SK-N-SH (cell line): ENCODE measurements around the gene KCTD5. TPM values are rescaled to one million over a fixed set of nuclear protein-coding genes. Genes with fewer than 3 reads are reported as not detected.

Experiments
- CTCF ChIA-PET: fragments of 300-600, 350-600 bp; formaldehyde crosslinking; extraction: SDS; loops from one replicate; lab custom pipeline; 2021; lab: Yijun Ruan, JAX
- POLR2A ChIA-PET: fragments of 350-600 bp; sonication (Branson Sonifier 250); formaldehyde crosslinking; extraction: SDS; loops from one replicate; lab custom pipeline; 2020; ENCODE audit warnings: antibody characterized with exemption, inconsistent platforms; lab: Yijun Ruan, JAX
- DNase-seq: peaks from one replicate; pipeline ENCODE4 v3.0.0; 2012
- H2AFZ ChIP-seq: fragments of 200-600 bp; sonication (generic); 2 replicates; pipeline ENCODE4 v1.8.1; 2016; ENCODE audit warnings: antibody characterized with exemption, mild to moderate bottlenecking, low read depth
- H3F3A ChIP-seq: fragments of 200-600 bp; sonication (generic); replicated peaks from 2 replicates; pipeline ENCODE3; 2016; ENCODE audit warnings: antibody characterized with exemption, mild to moderate bottlenecking; ENCODE audit not compliant: insufficient read depth
- H3K27ac ChIP-seq, 2 experiments: fragments of 200-500 bp in 1 of 2; fragments of 200-600 bp in 1 of 2; sonication (Bioruptor generic) in 1 of 2; sonication (generic), shearing (Covaris generic) in 1 of 2; 2 replicates each; pipeline versions ENCODE4 v1.5.1 to v1.6.1; 2014 to 2016; ENCODE audit warnings: low read depth in 2 of 2, inconsistent platforms in 1 of 2, low read length in 1 of 2, mild to moderate bottlenecking in 1 of 2, mixed read lengths in 1 of 2
- H3K27me3 ChIP-seq: fragments of 200-600 bp; sonication (generic), shearing (Covaris generic); 2 replicates; pipeline ENCODE4 v1.6.1; 2016; ENCODE audit warnings: mixed run types; ENCODE audit not compliant: insufficient read depth
- H3K36me3 ChIP-seq, 2 experiments: fragments of 200-500 bp in 1 of 2; fragments of 200-600 bp in 1 of 2; sonication (Bioruptor generic) in 1 of 2; sonication (generic) in 1 of 2; replicated peaks in 1 of 2; 2 replicates each; pipeline versions ENCODE3 to v1.5.1; 2014 to 2016; ENCODE audit warnings: low read length in 1 of 2, mild to moderate bottlenecking in 1 of 2; ENCODE audit not compliant: insufficient read depth in 2 of 2, control insufficient read depth in 1 of 2
- H3K4me1 ChIP-seq, 2 experiments: fragments of 200-500 bp in 1 of 2; fragments of 200-600 bp in 1 of 2; sonication (Bioruptor generic) in 1 of 2; sonication (generic), shearing (Covaris generic) in 1 of 2; 2 replicates each; pipeline versions ENCODE4 v1.5.1 to v1.6.1; 2014 to 2016; ENCODE audit warnings: low read depth in 1 of 2, low read length in 1 of 2, mixed run types in 1 of 2; ENCODE audit not compliant: insufficient read depth in 2 of 2, control insufficient read depth in 1 of 2
- H3K4me2 ChIP-seq: fragments of 200-600 bp; sonication (generic), shearing (Covaris generic); 2 replicates; pipeline ENCODE4 v1.6.1; 2017; ENCODE audit warnings: mixed run types
- H3K4me3 ChIP-seq, 2 experiments: fragments of 200-500 bp in 1 of 2; fragments of 200-600 bp in 1 of 2; sonication (Bioruptor generic) in 1 of 2; sonication (generic), shearing (Covaris generic) in 1 of 2; 2 replicates each; pipeline versions ENCODE4 v1.5.1 to v1.8.1; 2014 to 2016; ENCODE audit warnings: low read depth in 2 of 2, inconsistent platforms in 1 of 2, low read length in 1 of 2, mild to moderate bottlenecking in 1 of 2, mixed read lengths in 1 of 2, moderate library complexity in 1 of 2
- H3K79me2 ChIP-seq: fragments of 200-600 bp; sonication (generic); 2 replicates; pipeline ENCODE4 v1.8.1; 2017; ENCODE audit warnings: mild to moderate bottlenecking; ENCODE audit not compliant: insufficient read depth
- H3K9ac ChIP-seq: fragments of 200-600 bp; sonication (generic); 2 replicates; pipeline ENCODE4 v1.6.1; 2017; ENCODE audit warnings: mixed run types
- H3K9me2 ChIP-seq: fragments of 200-600 bp; sonication (generic); 2 replicates; pipeline ENCODE4 v1.6.1; 2017; ENCODE audit warnings: mixed run types
- H3K9me3 ChIP-seq: fragments of 200-600 bp; sonication (generic); 2 replicates; pipeline ENCODE4 v1.6.1; 2017; ENCODE audit warnings: mixed run types, mild to moderate bottlenecking, moderate library complexity
- H4K20me1 ChIP-seq: fragments of 200-600 bp; sonication (generic); 2 replicates; pipeline ENCODE4 v1.6.1; 2017; ENCODE audit warnings: mild to moderate bottlenecking, mixed run types; ENCODE audit not compliant: insufficient read depth
- CHD2 ChIP-seq: fragments of 150-350 bp; IDR thresholded peaks from 2 replicates; pipeline ENCODE4 v1.6.1; 2018; ENCODE audit warnings: low read length; ENCODE audit not compliant: partially characterized antibody
- ELF1 ChIP-seq: IDR thresholded peaks from 2 replicates; pipeline ENCODE4 v1.4.0; 2012
- EZH2phosphoT487 ChIP-seq: fragments of 200-600 bp; sonication (generic); IDR thresholded peaks from 2 replicates; pipeline ENCODE4 v1.6.1; 2017; ENCODE audit warnings: low read depth, mixed run types, mild to moderate bottlenecking, antibody characterized with exemption, moderate library complexity, borderline replicate concordance
- FOXJ3 ChIP-seq: sonication (generic); formaldehyde crosslinking; IDR thresholded peaks from 2 replicates; pipeline ENCODE4 v1.5.1; 2020; ENCODE audit warnings: mild to moderate bottlenecking, missing genetic modification reagents
- FOXM1 ChIP-seq: IDR thresholded peaks from 2 replicates; pipeline ENCODE4 v1.4.0; 2012; ENCODE audit warnings: low read depth, mild to moderate bottlenecking
- GABPA ChIP-seq: IDR thresholded peaks from 2 replicates; pipeline ENCODE4 v1.4.0; 2012; ENCODE audit warnings: low read depth, mild to moderate bottlenecking
- GATA2 ChIP-seq: sonication (generic); formaldehyde crosslinking; IDR thresholded peaks from 2 replicates; pipeline ENCODE4 v1.5.0; 2020; ENCODE audit warnings: mild to moderate bottlenecking, missing genetic modification reagents
- IRF3 ChIP-seq: fragments of 150-350 bp; IDR thresholded peaks from 2 replicates; pipeline ENCODE4 v1.6.1; 2016; ENCODE audit warnings: mild to moderate bottlenecking, low read depth, low read length
- JUND ChIP-seq: IDR thresholded peaks from 2 replicates; pipeline ENCODE4 v1.4.0; 2012
- MAX ChIP-seq: IDR thresholded peaks from 2 replicates; pipeline ENCODE4 v1.4.0; 2012; ENCODE audit warnings: low read depth
- MEF2A ChIP-seq: IDR thresholded peaks from 2 replicates; pipeline ENCODE4 v1.4.0; 2012; ENCODE audit warnings: low read depth, borderline replicate concordance
- MXI1 ChIP-seq: IDR thresholded peaks from 2 replicates; pipeline ENCODE4 v1.6.1; 2012; ENCODE audit warnings: mild to moderate bottlenecking, low read depth, low read length, improper control_type of control experiment
- NFIC ChIP-seq: IDR thresholded peaks from 2 replicates; pipeline ENCODE4 v1.4.0; 2012; ENCODE audit warnings: borderline replicate concordance
- NRF1 ChIP-seq: IDR thresholded peaks from 2 replicates; pipeline ENCODE4 v1.6.1; 2012; ENCODE audit warnings: low read depth, mild to moderate bottlenecking, low read length
- PBX3 ChIP-seq: IDR thresholded peaks from 2 replicates; pipeline ENCODE4; 2012
- RCOR1 ChIP-seq: fragments of 150-350 bp; IDR thresholded peaks from 2 replicates; pipeline ENCODE4 v1.6.1; 2017; ENCODE audit warnings: antibody characterized with exemption, low read length
- REST ChIP-seq: IDR thresholded peaks from 2 replicates; pipeline ENCODE4 v1.6.1; 2012; ENCODE audit warnings: mild to moderate bottlenecking, low read depth, low read length, moderate library complexity
- RFX5 ChIP-seq: IDR thresholded peaks from 2 replicates; pipeline ENCODE4 v1.6.1; 2012; ENCODE audit warnings: mild to moderate bottlenecking, improper control_type of control experiment, low read length
- SMC3 ChIP-seq: IDR thresholded peaks from 2 replicates; pipeline ENCODE4 v1.6.1; 2012; ENCODE audit warnings: low read depth, low read length, improper control_type of control experiment
- TAF1 ChIP-seq: IDR thresholded peaks from 2 replicates; pipeline ENCODE4 v1.6.1; 2012; ENCODE audit warnings: low read depth, mild to moderate bottlenecking, low read length, moderate library complexity, borderline replicate concordance
- TCF12 ChIP-seq: IDR thresholded peaks from 2 replicates; pipeline ENCODE4 v1.4.0; 2012
- TEAD4 ChIP-seq: IDR thresholded peaks from 2 replicates; pipeline ENCODE4 v1.4.0; 2012; ENCODE audit warnings: mild to moderate bottlenecking, borderline replicate concordance; ENCODE audit not compliant: insufficient read depth
- USF1 ChIP-seq: IDR thresholded peaks from 2 replicates; pipeline ENCODE4 v1.4.0; 2012; ENCODE audit warnings: low read depth, borderline replicate concordance
- USF2 ChIP-seq: fragments of 150-350 bp; IDR thresholded peaks from 2 replicates; pipeline ENCODE4 v1.6.1; 2017; ENCODE audit warnings: antibody characterized with exemption, low read length, low read depth, borderline replicate concordance
- YY1 ChIP-seq: IDR thresholded peaks from 2 replicates; pipeline ENCODE4 v1.4.0; 2012; ENCODE audit warnings: low read depth, mild to moderate bottlenecking
- WGBS: methylation state at CpG from one replicate; pipeline ENCODE4 v1.1.6; 2017; ENCODE audit warnings: low lambda C conversion rate; 5-methylcytosine and 5-hydroxymethylcytosine counted together
- polyA plus RNA-seq, 3 experiments: library from polyadenylated mRNA; depleted of rRNA; stranded (reverse); fragments of >200 nt; gene quantifications; 2 replicates each; pipeline ENCODE4 v1.2.3, GENCODE V29; 2012

The KCTD5 gene
- polyA plus RNA-seq, 1 of the 3 experiments (the other 2 are of a cell fraction), result 53.4 TPM

- CTCF ChIA-PET, result interaction anchor here (1.1 kb wide), 2 partner anchors 11 to 206 kb away, joined by 3 to 4 read pairs; no protein-coding TSS in a partner anchor
- Histone ChIP-seq H4K20me1 (no peaks in the 10 kb centered on the region), H3K9me2 (no peaks in the 10 kb centered on the region), H3K36me3 (no peaks in the 10 kb centered on the region), H2AFZ (peak overlapping the region; percentile 93), H3K4me3 (peak overlapping the region; percentile 48 to 79), H3F3A (peaks cover 2% of the 10 kb centered on the region), H3K9me3 (no peaks in the 10 kb centered on the region), H3K27me3 (no peaks in the 10 kb centered on the region), H3K9ac (peak overlapping the region; percentile 96), H3K4me2 (peak overlapping the region; percentile 88), H3K4me1 (peaks cover 3 to 11% of the 10 kb centered on the region in 2 experiments; a peak in 1 of 4 replicates), H3K79me2 (peaks cover 6% of the 10 kb centered on the region; the same call in 1 of the 2 replicates), H3K27ac (peak overlapping the region; percentile 61 to 76)
- POLR2A ChIA-PET, result interaction anchor here (2.3 kb wide), 1 partner anchor 38 kb away, joined by 8 read pairs; the partner anchor contains the start of gene KCTD5
- WGBS, result 3% methylated on average over 43 of the region's 99 CpGs
- peak; percentile 98 for DNase-seq
- TF ChIP-seq REST (peak; percentile 54; the same call in 1 of the 2 replicates), MAX (peak; percentile 53; the same call in 1 of the 2 replicates), FOXM1 (no peak), PBX3 (0 out of 2 replicates have a peak, but pooled peaks have one; percentile 10), TEAD4 (no peak), FOXJ3 (CRISPR knock-in tag) (0 out of 2 replicates have a peak, but pooled peaks have one; percentile 44), JUND (no peak), ELF1 (peak; percentile 60), TAF1 (peak; percentile 75), MXI1 (no peak), YY1 (peak; percentile 58; the same call in 1 of the 2 replicates), MEF2A (no peak), SMC3 (peak; percentile 30; the same call in 1 of the 2 replicates), TCF12 (0 out of 2 replicates have a peak, but pooled peaks have one; percentile 9), GABPA (peak; percentile 89), GATA2 (CRISPR knock-in tag) (no peak), RCOR1 (no peak), RFX5 (no peak), CHD2 (no peak), IRF3 (no peak), EZH2phosphoT487 (no peak), NRF1 (no peak), USF2 (no peak), USF1 (0 out of 2 replicates have a peak, but pooled peaks have one; percentile 49), NFIC (peak; percentile 38; the same call in 1 of the 2 replicates)
These were observed 38.7 kb downstream of the KCTD5 start for GRCh38 chr16:2720719-2721633.
